ENCODE results near the gene SPG7.

DNA sequence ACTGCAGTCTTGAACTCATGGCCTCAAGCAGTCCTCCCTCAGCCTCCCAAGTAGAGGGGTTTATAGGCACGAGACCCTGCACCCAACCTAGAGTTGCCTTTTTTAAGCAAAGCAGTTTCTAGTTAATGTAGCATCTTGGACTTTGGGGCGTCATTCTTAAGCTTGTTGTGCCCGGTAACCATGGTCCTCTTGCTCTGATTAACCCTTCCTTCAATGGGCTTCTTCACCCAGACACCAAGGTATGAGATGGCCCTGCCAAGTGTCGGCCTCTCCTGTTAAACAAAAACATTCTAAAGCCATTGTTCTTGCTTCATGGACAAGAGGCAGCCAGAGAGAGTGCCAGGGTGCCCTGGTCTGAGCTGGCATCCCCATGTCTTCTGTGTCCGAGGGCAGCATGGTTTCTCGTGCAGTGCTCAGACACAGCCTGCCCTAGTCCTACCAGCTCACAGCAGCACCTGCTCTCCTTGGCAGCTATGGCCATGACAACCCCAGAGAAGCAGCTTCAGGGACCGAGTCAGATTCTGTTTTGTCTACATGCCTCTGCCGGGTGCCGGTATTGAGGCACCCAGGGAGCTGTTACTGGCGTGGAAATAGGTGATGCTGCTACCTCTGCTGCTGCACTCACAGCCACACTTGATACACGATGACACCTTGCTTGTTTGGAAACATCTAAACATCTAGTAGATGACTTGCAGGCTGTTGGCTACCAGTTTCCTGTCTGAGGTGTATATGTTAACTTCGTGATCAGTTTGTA, 55.6 kb downstream of the SPG7 start:
- TF ChIP-seq, protein P1, sequence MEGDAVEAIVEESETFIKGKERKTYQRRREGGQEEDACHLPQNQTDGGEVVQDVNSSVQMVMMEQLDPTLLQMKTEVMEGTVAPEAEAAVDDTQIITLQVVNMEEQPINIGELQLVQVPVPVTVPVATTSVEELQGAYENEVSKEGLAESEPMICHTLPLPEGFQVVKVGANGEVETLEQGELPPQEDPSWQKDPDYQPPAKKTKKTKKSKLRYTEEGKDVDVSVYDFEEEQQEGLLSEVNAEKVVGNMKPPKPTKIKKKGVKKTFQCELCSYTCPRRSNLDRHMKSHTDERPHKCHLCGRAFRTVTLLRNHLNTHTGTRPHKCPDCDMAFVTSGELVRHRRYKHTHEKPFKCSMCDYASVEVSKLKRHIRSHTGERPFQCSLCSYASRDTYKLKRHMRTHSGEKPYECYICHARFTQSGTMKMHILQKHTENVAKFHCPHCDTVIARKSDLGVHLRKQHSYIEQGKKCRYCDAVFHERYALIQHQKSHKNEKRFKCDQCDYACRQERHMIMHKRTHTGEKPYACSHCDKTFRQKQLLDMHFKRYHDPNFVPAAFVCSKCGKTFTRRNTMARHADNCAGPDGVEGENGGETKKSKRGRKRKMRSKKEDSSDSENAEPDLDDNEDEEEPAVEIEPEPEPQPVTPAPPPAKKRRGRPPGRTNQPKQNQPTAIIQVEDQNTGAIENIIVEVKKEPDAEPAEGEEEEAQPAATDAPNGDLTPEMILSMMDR (IDR thresholded peaks at IDR 0.05; ENCODE audit: low read length): no peak
- TF ChIP-seq EZH2 (IDR thresholded peaks at IDR 0.05; ENCODE audit: borderline replicate concordance, low read length): no peak
